HUDEP-2 (cell line): ENCODE data around the gene CHST11.

Source experiments
- DNase-seq, 76 experiments: peaks; one replicate each; lab custom pipeline; 2025; ENCODE audit not compliant: unreplicated experiment in 76 of 76; lab: John Stamatoyannopoulos, UW

Gene CHST11

DNA sequence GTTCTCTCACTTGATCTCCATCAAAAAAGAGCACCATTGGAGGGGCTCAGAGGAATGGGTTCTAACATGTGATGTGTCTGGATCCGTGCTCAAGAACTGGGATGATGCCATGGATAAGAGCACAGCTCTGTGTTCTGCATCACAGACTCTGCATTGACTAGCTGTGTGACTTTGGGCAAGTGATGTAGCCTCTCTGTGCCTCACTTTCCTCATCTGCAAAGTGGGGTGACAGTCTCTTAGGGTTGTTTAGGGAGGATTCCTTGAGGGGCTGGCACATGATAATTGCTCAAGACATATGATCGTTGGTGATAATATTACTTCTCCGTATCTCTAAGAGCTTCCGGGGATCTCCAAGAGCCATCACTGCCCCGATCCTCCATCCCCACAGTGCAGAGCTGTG is 202.3 kb downstream of the CHST11 start:
- DNase-seq = no peak

DNA sequence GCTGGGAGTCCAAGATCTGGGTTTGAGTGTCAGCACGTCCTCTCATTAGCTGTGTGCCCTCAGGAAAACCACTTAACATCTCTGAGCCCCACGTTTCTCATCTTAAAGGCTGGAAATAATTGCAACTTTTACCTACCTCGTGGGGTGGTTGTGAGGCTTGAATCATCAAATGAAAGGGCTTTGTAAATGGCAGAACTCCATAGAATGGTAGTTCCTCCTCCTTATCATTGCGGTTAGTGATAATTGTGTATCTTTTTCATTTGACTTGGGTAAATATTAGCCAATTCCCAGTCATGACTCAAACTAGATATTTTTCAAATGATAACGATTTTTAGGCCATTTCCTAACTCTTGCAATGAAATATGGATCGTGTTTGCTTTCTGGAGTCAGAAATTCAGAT is 205.5 kb downstream of the CHST11 start:
- DNase-seq = no peak

DNA sequence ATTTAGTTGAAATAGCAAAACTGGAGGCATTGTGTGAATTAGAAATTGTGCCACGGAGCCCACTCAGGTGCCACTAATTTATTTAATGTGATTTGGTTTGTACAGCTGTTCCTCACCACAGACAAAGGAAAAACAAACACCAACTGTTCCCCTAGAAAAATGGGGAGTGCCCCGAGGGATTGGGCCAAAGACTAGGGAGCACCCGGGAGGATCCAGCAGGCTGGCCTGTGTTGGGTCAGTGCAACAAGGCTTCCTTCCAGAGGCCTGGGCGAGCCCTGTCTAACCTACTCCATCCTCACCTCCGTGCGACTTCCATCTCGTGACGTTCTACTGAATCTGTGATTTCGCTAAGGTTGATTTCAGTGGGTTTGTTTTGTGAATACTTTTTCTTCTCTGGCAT is 206.2 kb downstream of the CHST11 start:
- no peak for DNase-seq

DNA sequence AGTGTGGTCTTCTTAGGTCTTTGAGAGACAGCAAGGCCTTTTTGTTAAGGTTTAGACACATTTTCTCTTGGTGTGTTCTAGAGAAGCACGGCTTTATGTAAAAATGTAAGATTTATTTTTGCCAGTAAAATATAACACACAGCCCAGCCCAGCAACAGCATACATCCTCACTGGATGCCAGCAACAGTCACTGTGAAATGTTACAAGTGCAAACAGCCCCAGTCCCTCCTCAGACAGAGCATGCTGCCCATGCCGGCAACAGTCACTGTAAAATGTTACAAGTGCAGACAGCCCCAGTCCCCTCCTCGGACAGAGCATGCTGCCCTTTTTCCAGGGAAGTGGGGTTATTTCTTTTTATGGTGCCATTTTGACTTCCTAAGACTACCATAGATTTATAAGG is 207.6 kb downstream of the CHST11 start:
- no peak for DNase-seq

DNA sequence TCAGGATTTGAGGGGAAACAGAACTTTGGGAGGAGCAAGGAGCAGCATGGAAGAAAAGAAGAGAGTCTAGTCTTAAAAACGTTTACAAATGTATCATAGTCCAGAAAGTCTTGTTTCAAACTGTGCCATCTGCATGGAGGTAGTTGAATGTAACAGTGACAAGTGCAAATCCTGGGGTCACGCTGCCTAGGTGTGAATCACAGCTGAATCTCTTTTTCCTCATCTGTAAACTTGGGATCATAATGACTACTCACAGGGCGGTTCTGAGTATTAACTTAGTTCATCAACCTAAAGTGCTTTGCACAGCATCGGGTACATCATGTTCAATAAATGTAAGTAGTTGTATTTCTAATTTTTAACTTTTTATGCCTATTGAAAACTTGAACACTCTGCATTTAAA is 208.5 kb downstream of the CHST11 start:
- DNase-seq = no peak

DNA sequence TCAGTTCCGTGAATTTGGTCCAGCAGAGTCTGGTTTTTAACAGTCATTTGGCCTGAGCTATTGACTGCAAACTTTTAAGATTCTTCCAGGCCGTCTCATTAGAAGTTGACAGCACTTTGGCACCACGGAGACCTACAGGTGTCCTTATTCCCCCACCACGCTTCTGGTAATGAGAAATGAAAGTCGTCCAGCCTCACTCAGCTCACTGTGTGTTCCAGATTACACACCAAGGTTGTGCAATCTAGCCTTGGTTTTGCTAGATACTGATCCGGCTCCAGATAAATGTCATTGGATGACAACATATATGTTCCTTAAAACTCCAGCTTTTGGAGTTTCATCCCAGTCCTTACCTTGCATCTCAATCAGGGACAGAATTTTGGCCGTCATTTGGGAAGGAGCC is 210.4 kb downstream of the CHST11 start:
- DNase-seq = no peak

DNA sequence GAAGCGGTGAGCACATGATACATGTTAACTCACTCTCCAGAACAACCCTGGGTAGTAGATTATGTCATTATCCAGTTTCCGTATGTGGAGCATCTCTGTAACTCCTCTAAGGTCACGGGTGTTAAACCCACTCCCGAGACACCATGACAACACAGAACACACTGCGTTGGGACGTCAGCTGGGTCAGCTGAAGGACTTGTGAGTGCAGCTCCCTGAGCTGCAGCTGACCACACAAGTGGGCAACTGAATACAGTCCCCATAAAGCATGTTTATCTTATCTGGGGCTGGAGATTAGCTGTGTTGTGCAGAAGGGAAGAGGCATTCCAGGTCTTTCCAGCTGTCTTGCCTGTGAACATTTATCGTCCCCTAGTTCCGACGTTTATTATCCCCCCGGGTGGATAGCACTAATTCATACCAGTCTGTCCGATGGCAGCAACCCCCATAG is 211.5 kb downstream of the CHST11 start:
- DNase-seq = no peak

DNA sequence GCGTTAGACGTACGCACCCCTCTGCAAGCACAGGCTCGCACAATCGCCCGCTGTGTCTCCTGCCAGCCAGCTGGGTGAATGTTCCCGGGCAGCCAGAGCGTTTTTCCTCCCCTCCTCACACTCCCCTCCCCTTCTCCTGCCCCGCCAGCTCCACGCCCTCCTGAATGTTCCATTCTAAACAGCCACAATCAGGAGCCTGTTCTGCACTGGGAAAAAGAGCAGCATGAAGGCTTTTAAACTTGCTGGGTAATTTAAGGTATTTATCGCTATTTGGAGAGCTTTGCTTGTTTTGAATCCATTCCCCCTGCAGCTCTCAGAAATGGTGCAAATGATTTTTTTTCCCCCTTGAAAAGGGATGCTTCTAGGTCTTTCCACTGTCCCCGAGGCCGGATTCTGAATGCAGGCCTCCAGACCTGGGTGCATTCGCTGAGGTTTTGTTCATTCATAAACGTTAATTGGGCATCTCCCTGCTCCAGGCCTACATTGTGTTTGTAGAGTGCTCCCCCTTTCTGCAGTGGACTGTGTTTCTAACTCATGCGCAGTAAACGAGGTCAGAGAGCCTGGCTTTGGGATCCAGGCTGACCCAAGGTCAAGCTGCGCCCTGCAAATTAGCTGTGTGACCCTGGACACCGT is 212.5 kb downstream of the CHST11 start:
- no peak for DNase-seq

DNA sequence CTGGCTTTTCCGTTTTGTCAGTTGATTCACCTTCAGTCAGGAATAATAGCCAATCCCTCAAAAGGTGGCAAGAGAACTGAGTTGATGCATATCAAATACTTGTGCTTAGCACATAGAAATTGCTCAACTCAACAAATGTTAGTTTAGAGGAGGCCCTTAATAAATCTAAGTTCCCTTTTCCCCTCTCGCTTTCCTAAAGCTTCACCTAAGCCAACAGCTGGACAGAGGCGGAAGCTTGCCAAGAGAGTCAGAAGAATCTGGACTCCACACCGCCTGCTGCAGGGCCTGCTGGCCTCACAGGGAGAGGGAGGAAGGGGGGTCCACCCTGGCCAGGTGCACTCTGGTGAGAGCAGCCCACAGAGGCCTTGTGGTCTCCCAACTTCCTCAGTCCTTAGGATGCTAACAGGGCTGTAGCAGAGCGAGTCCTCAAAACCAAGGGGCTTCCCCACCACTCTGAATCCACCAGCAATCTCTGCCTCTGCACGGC is 213.1 kb downstream of the CHST11 start:
- no peak for DNase-seq

DNA sequence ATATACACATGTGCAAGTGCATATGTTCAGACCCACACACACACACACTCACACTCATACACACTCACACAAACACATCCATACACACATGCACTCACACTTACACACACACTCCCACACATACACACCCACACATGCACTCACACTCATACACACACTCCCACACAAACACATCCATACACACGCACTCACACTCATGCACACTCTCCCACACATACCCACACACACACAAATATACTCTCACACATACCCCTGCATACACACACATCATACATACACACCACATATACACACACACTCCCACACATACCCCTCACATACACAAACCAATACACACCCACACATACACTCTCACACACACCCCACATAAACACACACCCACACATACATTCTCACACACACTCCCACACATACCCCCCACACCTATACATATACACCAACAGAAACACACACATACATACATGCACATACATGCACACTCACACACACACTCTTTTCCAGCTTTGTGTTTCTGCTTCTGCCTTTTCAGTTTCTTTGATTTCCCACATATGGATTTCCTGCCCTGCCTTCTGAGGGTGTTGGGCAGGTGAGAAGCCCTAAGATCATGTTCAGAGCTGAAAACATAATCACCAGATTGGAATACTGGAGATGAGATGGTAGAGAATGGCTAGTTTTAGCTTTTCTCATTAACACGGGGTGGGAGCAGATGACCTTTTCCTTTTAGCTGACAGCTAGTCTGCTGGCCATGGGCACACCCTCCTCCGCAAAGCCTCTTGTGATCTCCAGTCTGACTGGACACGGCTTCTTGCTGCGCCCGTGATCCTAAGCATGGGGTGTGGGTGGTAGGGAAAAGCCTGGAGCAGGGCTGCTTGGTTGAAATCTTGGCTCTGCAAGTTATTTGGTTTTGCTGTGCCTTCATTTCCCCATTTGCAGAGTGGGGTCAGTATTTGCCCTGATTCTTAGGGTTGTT is 214.0 kb downstream of the CHST11 start:
- peak in 1 of 76 experiments; percentile 8 for DNase-seq

DNA sequence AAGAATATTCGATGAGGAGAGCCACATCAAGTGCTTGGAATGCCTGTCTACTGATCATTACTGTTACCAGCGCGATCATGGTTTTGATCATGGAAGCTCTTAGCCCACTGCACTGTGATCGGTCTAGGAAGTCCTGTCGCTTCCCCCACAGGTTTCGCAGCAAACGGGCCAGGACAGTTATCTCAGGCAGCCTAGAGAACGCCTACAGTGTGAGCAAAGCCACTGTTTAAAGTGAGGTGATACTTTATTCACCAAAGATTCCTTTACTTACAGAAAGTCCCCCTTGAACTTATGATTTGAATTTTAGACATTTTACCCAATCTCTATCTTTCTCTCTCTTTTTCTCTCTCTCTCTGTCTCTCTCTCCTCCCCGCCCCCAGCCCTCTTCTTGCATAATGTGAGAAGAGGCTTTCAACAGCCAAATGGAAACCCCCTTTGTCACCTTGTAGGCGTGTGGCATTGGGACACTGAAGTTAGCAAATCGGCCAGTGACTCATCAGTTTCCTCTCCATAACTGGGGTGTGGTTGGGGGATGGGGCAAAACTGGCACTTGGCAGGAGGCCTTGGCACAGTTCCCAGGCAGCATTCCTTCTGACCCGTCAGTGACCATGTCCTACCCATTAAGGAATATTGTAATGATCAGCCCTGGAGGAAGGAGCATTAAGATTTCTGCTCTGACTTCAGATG is 214.8 kb downstream of the CHST11 start:
- DNase-seq = peak in 58 of 76 experiments; percentile 2 to 70 (median 37)

DNA sequence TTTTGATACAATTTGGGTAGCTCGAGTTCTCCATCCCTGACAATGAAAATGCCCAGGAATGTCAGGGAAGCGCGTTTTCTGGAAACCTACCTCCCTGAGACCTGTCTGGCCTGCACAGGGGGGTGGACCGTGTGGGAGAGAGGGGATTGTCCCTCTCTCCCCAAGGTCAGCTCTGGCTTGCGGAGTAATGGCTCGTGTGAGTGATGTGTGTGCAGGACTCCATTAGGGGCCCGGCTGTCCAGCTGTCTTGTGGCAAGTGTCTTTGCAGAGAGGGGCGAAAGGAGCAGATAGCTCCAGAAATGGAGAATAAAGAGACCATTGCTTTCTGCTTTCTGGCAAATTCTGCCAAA is 215.3 kb downstream of the CHST11 start:
- DNase-seq = no peak

DNA sequence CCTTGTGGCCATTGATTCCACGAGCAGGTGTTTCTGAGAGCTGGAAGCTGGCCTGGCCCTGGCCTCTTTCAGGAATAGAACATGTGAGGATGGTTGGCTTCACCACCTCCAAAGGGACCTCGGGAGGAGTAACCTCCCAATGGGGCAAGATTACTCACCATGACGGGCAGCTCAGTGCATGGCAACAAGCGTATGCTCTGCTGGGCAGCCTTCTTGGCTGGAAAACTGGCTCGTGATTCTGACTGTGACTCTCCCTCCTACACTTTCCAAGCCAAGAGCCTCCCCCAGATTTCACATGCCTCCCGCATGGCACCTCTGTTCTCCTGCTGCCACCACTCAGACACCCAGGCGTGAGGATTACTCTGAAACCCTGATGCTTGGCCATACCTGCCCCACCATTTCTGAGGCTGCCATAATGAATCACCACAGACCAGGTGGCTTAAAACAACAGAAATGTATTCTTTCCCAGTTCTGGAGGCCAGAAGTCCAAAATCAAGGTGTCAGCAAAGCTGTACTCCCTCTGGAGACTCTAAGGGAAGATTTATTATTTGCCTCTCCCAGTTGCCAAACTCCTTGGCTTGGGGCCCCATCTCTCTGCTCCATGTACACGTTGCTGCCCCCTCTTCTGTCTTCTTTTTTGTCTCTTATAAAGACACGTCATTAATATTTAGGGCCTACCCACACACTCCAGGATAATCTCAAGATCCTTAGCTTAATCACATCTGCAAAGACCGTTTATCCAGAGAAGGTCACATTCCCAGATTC is 215.9 kb downstream of the CHST11 start:
- peak in 4 of 76 experiments; percentile 6 to 11 (median 10) for DNase-seq

DNA sequence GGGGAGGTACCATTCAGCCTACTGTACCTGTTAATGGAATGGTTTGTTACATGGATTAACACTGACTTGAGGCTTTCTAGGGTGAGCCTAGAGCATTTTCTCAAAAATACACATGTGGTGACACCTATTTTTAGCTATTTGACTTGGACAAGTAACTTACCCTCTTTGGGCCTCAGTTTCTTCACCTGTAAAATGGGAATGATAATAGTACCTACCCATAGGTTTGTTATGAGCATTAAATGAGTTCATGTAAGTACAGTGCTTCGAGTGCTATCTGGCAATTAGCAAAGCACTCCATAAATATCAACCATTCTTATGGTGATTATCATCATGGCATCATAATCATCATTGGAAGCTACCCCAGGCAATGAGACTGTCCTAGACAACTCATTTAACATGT is 216.5 kb downstream of the CHST11 start:
- DNase-seq = no peak

DNA sequence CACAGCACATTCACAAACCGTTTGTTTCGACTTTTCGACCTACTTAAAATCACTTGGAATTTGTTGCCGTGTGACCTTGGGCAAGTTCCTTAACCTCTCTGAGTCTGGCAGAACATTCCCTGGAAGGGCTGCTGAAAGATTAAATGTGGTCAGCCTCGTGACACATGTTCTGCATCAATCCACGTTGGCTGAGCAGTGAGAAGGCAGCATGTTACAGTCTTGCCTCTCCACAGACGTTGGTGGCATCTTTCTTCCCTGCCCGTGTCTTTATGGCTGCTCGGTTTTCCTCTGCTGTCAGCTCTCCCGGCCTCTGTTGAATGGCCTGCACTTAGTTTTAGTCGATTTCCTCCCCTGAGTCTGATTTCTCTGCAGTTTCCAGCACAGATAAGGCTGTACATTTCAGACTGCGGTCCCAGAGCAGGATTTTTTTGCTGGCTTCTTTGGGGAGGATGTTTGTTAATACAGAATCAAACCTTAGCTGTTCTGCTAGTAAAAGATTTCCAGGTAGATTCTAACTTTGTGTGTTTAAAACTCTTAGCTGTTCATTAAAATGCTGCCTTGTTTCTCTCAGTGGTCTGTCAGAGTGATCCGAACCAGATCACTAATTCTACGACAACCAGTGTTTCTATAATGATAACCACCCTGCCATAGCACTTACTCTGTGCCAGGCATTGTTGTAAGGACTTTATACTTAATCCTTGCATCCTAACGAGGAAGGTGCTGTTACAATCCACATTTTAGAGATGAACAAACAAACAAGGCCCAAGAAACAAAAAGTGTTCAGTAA is 217.1 kb downstream of the CHST11 start:
- DNase-seq = no peak

DNA sequence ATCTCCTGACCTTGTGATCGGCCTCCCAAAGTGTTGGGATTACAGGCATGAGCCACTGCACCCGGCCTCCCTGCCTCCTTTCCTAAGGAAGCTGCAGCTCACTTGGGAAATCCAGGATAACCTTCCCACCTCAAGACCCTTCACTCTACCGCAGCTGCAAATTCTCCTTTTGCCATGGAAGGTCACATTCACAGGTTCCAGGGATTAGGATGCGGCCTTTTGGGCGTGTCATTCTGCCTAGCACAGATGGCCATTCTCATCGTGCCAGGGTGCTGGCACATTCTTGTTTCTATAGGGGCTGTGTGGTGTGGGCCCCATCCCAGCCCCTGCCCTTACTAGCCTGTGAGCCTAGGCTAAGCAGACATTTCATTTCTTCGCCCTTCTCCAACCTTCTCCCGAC is 219.9 kb downstream of the CHST11 start:
- DNase-seq = no peak

DNA sequence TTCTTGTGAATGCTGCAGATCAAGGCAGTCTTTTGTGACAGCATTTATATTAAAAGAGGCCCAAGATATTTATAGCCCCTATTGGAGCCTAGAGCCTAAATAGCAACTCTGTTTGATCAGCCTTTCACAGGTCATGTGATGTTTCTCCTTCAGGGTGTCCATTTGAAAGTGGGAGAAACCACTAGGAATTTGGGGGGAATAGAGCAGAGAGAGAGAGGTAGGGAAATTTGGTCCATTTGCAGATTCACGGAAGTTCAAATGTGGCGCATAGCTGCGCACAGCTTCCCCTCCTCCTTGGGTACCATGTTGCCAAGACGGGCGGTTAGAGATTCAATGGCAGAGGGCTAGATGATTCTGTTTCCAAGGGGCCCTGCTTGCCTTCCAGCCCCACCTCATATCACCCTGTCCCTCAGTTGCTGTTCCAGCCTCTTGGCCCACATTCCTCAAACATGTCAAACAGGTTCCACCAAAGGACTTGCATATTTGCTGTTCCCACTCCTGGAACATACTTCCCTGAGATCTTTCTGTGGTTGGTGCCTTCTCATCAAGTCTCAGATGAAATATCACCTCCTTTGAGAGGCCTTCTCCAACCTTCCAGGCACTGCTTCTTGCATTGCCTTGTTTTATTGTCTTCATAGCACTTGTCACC is 220.8 kb downstream of the CHST11 start:
- no peak for DNase-seq

DNA sequence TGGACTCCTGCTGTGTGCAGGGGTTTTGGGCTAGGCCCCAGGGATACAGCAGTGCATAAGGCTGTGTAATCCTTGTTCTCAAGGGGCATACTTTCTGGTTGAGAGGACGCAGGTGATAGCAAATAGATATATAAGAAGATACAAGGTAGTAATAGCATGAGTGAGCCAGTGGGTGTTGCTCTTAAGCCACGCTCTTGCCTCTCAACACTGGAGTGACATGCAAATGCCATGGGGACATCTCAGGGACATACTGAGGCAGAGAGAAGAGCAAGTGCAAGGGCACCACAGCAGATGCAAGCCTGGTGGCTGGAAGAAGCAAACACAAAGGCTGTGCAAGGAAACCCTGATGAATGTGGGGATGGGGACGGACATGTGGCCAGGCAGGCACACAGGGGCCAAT is 223.3 kb downstream of the CHST11 start:
- no peak for DNase-seq

DNA sequence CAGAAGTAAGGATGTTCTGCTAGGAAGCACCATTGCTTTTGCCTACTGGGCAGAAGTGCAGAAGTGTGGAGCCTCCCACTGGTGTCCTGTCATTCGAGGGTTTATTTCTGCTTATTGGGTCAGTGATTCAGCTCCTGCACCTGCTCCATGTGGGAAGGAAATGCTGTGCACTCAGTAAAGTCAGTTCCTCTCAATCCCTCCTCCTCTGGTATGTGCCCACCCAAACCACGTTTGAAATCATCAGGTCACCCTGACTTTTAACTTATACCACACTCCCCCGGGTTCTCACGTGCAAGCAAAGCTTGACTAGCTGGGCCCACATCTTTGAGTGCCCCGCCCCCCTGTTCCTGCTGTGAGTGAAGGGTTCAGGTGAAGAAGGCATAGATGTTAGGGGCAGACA is 223.7 kb downstream of the CHST11 start:
- no peak for DNase-seq
